Daoy (cell line): ENCODE measurements around the gene PPP1R37. TPM values are rescaled to one million over a fixed set of nuclear protein-coding genes. Genes with fewer than 3 reads are reported as not detected.

Experiments
- DNase-seq: peaks from one replicate; pipeline ENCODE4 v3.0.0-alpha.2; 2015; ENCODE audit warnings: low read depth
- total RNA-seq: library from RNA; depleted of rRNA; stranded (reverse); fragments of >200 nt; shearing (Covaris generic); gene quantifications from 2 replicates; pipeline ENCODE4 v1.2.3, GENCODE V29; 2014; rRNA removed

Gene PPP1R37
- total RNA-seq, 1 experiment from 2014 or later = 30.6 TPM

- no peak for DNase-seq
Observed at GRCh38 chr19:45195764-45196163, 102.8 kb downstream of the PPP1R37 start.

Other genes with a start within 250 kb of the PPP1R37 start
- 66.4 and 73.7 TPM in 2 replicates for gene NECTIN2, start 246.9 kb upstream of the PPP1R37 start, total RNA-seq
- 170 and 179 TPM in 2 replicates for gene TOMM40, start 201.9 kb upstream of the PPP1R37 start, total RNA-seq
- gene APOE, start 187.4 kb upstream of the PPP1R37 start, total RNA-seq = 0.86 and 1.6 TPM in 2 replicates
- gene APOC1, start 178.6 kb upstream of the PPP1R37 start, total RNA-seq = 4.4 and 24.5 TPM in 2 replicates
- not detected in 2 replicates for gene APOC4, start 150.9 kb upstream of the PPP1R37 start, total RNA-seq
- gene APOC2, start 147.1 kb upstream of the PPP1R37 start, total RNA-seq = not detected in 2 replicates
- gene CLPTM1, start 137.8 kb upstream of the PPP1R37 start, total RNA-seq = 12.9 and 17.3 TPM in 2 replicates
- gene RELB, start 91.7 kb upstream of the PPP1R37 start, total RNA-seq = 15.5 and 25.3 TPM in 2 replicates
- 61.6 and 80.7 TPM in 2 replicates for gene CLASRP, start 54.1 kb upstream of the PPP1R37 start, total RNA-seq
- 0.06 TPM in 1 of 2 replicates, not detected in the other for gene ZNF296, start 16.7 kb upstream of the PPP1R37 start, total RNA-seq
- gene GEMIN7, start 13.9 kb upstream of the PPP1R37 start, total RNA-seq = 43.3 and 70.7 TPM in 2 replicates
- gene NKPD1, start 67.8 kb downstream of the PPP1R37 start, total RNA-seq = 0.11 and 1.4 TPM in 2 replicates
- gene TRAPPC6A, start 85.1 kb downstream of the PPP1R37 start, total RNA-seq = 4.3 and 8.4 TPM in 2 replicates
- gene BLOC1S3, start 85.6 kb downstream of the PPP1R37 start, total RNA-seq = 3.9 and 6.9 TPM in 2 replicates
- gene EXOC3L2, start 152.2 kb downstream of the PPP1R37 start, total RNA-seq = 0.17 and 0.39 TPM in 2 replicates
- 2.5 and 8.1 TPM in 2 replicates for gene MARK4, start 158.1 kb downstream of the PPP1R37 start, total RNA-seq
- 0.06 TPM in 1 of 2 replicates, not detected in the other for gene CKM, start 229.7 kb downstream of the PPP1R37 start, total RNA-seq
- 1.3 and 3.8 TPM in 2 replicates for gene KLC3, start 247.6 kb downstream of the PPP1R37 start, total RNA-seq